Neural crest cell (in vitro differentiated cells): ENCODE measurements around the gene GCC2. TPM values are rescaled to one million over a fixed set of nuclear protein-coding genes. Genes with fewer than 3 reads are reported as not detected.
"Not testable (repeated sequence)": the region's sequence is repeated elsewhere in the genome, so short reads cannot be mapped to it uniquely, and the experiment has no call there.

Source experiments
- DNase-seq: peaks from one replicate; pipeline ENCODE4 v3.0.0; 2021; ENCODE audit warnings: low read depth, mixed read lengths, low spot score
- H3K27ac Mint-ChIP-seq: one replicate; pipeline ENCODE4 v1.8.0; 2021; ENCODE audit warnings: mild to moderate bottlenecking, mixed read lengths; ENCODE audit not compliant: unreplicated experiment
- H3K27me3 Mint-ChIP-seq: 2 replicates; pipeline ENCODE4 v1.8.0; 2021; ENCODE audit warnings: low read depth, mild to moderate bottlenecking, mixed read lengths
- H3K36me3 Mint-ChIP-seq: 2 replicates; pipeline ENCODE4 v1.8.0; 2021; ENCODE audit warnings: low read depth, mild to moderate bottlenecking, mixed read lengths
- H3K4me1 Mint-ChIP-seq: 2 replicates; pipeline ENCODE4 v1.8.0; 2021; ENCODE audit warnings: mixed read lengths
- H3K4me3 Mint-ChIP-seq: one replicate; pipeline ENCODE4 v1.8.0; 2021; ENCODE audit warnings: mild to moderate bottlenecking, mixed read lengths
- H3K9me3 Mint-ChIP-seq: 2 replicates; pipeline ENCODE4 v1.8.0; 2021; ENCODE audit warnings: mixed read lengths
- CTCF ChIP-seq: fragments of 200-600 bp; sonication (generic); conservative IDR thresholded peaks from 2 replicates; pipeline ENCODE4 v1.5.0; 2021; ENCODE audit warnings: antibody characterized with exemption, mild to moderate bottlenecking
- total RNA-seq: library from RNA; stranded (reverse); gene quantifications from 2 replicates; pipeline ENCODE4 v1.2.1, GENCODE V29; 2021

Gene GCC2
- total RNA-seq, 1 donor from 2014 or later, result 24.9 TPM

GRCh38 chr2:108477099-108477498, 28.1 kb downstream of the GCC2 start:
- H3K4me1 Mint-ChIP-seq, result no peaks in the 10 kb centered on the region

GRCh38 chr2:108485253-108485652, 36.2 kb downstream of the GCC2 start:
- Mint-ChIP-seq H3K36me3 (peaks cover 24% of the 10 kb centered on the region), H3K9me3 (no peaks in the 10 kb centered on the region), H3K4me3 (no peak overlapping the region), H3K27ac (no peak overlapping the region), H3K4me1 (no peaks in the 10 kb centered on the region), H3K27me3 (no peaks in the 10 kb centered on the region)
- DNase-seq, result no peak
- no peak for TF ChIP-seq CTCF

More at GRCh38 chr2:108477099-108477498, 28.1 kb downstream of the GCC2 start:
- DNase-seq, result no peak
- H3K4me3 Mint-ChIP-seq, result no peak overlapping the region
- TF ChIP-seq CTCF, result no peak
- no peak overlapping the region for H3K27ac Mint-ChIP-seq
- no peaks in the 10 kb centered on the region for H3K9me3 Mint-ChIP-seq
- no peaks in the 10 kb centered on the region for H3K27me3 Mint-ChIP-seq
- peaks cover 21% of the 10 kb centered on the region for H3K36me3 Mint-ChIP-seq

- DNase-seq, result no peak
- no peak overlapping the region for H3K27ac Mint-ChIP-seq
- TF ChIP-seq CTCF, result no peak
- no peaks in the 10 kb centered on the region for H3K9me3 Mint-ChIP-seq
- peaks cover 4% of the 10 kb centered on the region for H3K36me3 Mint-ChIP-seq
- H3K4me1 Mint-ChIP-seq, result no peaks in the 10 kb centered on the region
- no peak overlapping the region for H3K4me3 Mint-ChIP-seq
- H3K27me3 Mint-ChIP-seq, result no peaks in the 10 kb centered on the region
These were observed 41.6 kb downstream of the GCC2 start for GRCh38 chr2:108490506-108491122.

- H3K4me3 Mint-ChIP-seq, result no peak overlapping the region
- H3K36me3 Mint-ChIP-seq, result peaks cover 4% of the 10 kb centered on the region
- DNase-seq, result no peak
- no peak for TF ChIP-seq CTCF
- no peaks in the 10 kb centered on the region for H3K4me1 Mint-ChIP-seq
- H3K9me3 Mint-ChIP-seq, result no peaks in the 10 kb centered on the region
- no peak overlapping the region for H3K27ac Mint-ChIP-seq
- no peaks in the 10 kb centered on the region for H3K27me3 Mint-ChIP-seq
These were observed 42.8 kb downstream of the GCC2 start for GRCh38 chr2:108491848-108492247.

- peaks cover 4% of the 10 kb centered on the region for H3K36me3 Mint-ChIP-seq
These were observed 43.4 kb downstream of the GCC2 start for GRCh38 chr2:108492364-108492763.

GRCh38 chr2:108496167-108496566, 47.2 kb downstream of the GCC2 start:
- peaks cover 13% of the 10 kb centered on the region for H3K36me3 Mint-ChIP-seq
- not testable (repeated sequence) for H3K4me1 Mint-ChIP-seq, H3K9me3 Mint-ChIP-seq, H3K27me3 Mint-ChIP-seq, DNase-seq, H3K4me3 Mint-ChIP-seq, H3K27ac Mint-ChIP-seq

More at GRCh38 chr2:108492364-108492763, 43.4 kb downstream of the GCC2 start:
- H3K27me3 Mint-ChIP-seq, result no peaks in the 10 kb centered on the region
- no peak for DNase-seq
- H3K27ac Mint-ChIP-seq, result no peak overlapping the region
- H3K4me3 Mint-ChIP-seq, result no peak overlapping the region
- H3K9me3 Mint-ChIP-seq, result no peaks in the 10 kb centered on the region
- H3K4me1 Mint-ChIP-seq, result no peaks in the 10 kb centered on the region
- no peak for TF ChIP-seq CTCF

- H3K36me3 Mint-ChIP-seq, result peaks cover 13% of the 10 kb centered on the region
- H3K4me1 Mint-ChIP-seq, H3K27ac Mint-ChIP-seq, H3K4me3 Mint-ChIP-seq, H3K9me3 Mint-ChIP-seq, H3K27me3 Mint-ChIP-seq, DNase-seq: not testable (repeated sequence)
These were observed 58.6 kb downstream of the GCC2 start for GRCh38 chr2:108507620-108508019.

- DNase-seq, H3K4me1 Mint-ChIP-seq, H3K36me3 Mint-ChIP-seq, H3K27ac Mint-ChIP-seq, H3K27me3 Mint-ChIP-seq, H3K9me3 Mint-ChIP-seq, H3K4me3 Mint-ChIP-seq: not testable (repeated sequence)
These were observed 63.4 kb downstream of the GCC2 start for GRCh38 chr2:108512431-108512830.

GRCh38 chr2:108514478-108514877, 65.5 kb downstream of the GCC2 start:
- not testable (repeated sequence) for H3K27me3 Mint-ChIP-seq, H3K9me3 Mint-ChIP-seq, DNase-seq, H3K4me1 Mint-ChIP-seq, H3K4me3 Mint-ChIP-seq, H3K27ac Mint-ChIP-seq
- peaks cover 11% of the 10 kb centered on the region for H3K36me3 Mint-ChIP-seq
